Natural killer cell (primary cell): ENCODE measurements around the gene KRT35. TPM values are rescaled to one million over a fixed set of nuclear protein-coding genes. Genes with fewer than 3 reads are reported as not detected.

ENCODE experiments used
- ATAC-seq, 3 donors: fragments of 150-1000 bp in 2 of 3; fragments of 200-7000 bp in 1 of 3; cut with Tn5 transposase; 1 replicate in 1 of 3; 2 replicates in 2 of 3; pipeline ENCODE4 v1.10.0; 2021; ENCODE audit warnings: mild to moderate bottlenecking in 2 of 3, moderate library complexity in 2 of 3
- DNase-seq, 2 donors: peaks; one replicate each; pipeline versions ENCODE4 v3.0.0 to v3.0.0-alpha.2; 2013 to 2021; ENCODE audit warnings: mixed read lengths in 1 of 2
- H3K27ac ChIP-seq: one replicate; pipeline ENCODE4 v1.5.1; 2013; ENCODE audit warnings: mild to moderate bottlenecking, low read length
- H3K27me3 ChIP-seq: one replicate; pipeline ENCODE4 v1.6.1; 2013; ENCODE audit warnings: low read length; ENCODE audit not compliant: control insufficient read depth, insufficient read depth
- H3K36me3 ChIP-seq: one replicate; pipeline ENCODE4 v1.6.1; 2013; ENCODE audit warnings: low read length; ENCODE audit not compliant: control insufficient read depth, insufficient read depth
- H3K4me1 ChIP-seq: one replicate; pipeline ENCODE4 v1.6.1; 2013; ENCODE audit warnings: low read length; ENCODE audit not compliant: control insufficient read depth, insufficient read depth
- H3K4me3 ChIP-seq: one replicate; pipeline ENCODE4 v1.5.1; 2013; ENCODE audit warnings: low read length
- H3K9me3 ChIP-seq: one replicate; pipeline ENCODE4 v1.6.1; 2013; ENCODE audit warnings: low read length; ENCODE audit not compliant: control insufficient read depth, insufficient read depth
- H3K27ac Mint-ChIP-seq, 2 donors: one replicate each; pipeline ENCODE4 v1.8.0; 2022; ENCODE audit warnings: mild to moderate bottlenecking in 2 of 2, mixed read lengths in 2 of 2, moderate library complexity in 1 of 2
- H3K27me3 Mint-ChIP-seq, 2 donors: one replicate each; pipeline ENCODE4 v1.8.0; 2022; ENCODE audit warnings: low read depth in 2 of 2, mixed read lengths in 2 of 2
- H3K36me3 Mint-ChIP-seq: one replicate; pipeline ENCODE4 v1.8.0; 2022; ENCODE audit warnings: mixed read lengths
- H3K4me1 Mint-ChIP-seq, 2 donors: one replicate each; pipeline ENCODE4 v1.8.0; 2022; ENCODE audit warnings: mixed read lengths in 2 of 2
- H3K4me3 Mint-ChIP-seq: one replicate; pipeline ENCODE4 v1.8.0; 2022; ENCODE audit warnings: mild to moderate bottlenecking, moderate library complexity, mixed read lengths
- H3K9me3 Mint-ChIP-seq, 2 donors: one replicate each; pipeline ENCODE4 v1.8.0; 2022; ENCODE audit warnings: mixed read lengths in 2 of 2
- CTCF ChIP-seq: fragments of 200-600 bp; IDR thresholded peaks from one replicate; pipeline ENCODE4 v1.8.0; 2022; ENCODE audit warnings: antibody characterized with exemption
- WGBS: methylation state at CpG from one replicate; pipeline ENCODE4 v1.1.7; 2013; ENCODE audit warnings: missing lambda C conversion rate; ENCODE audit not compliant: insufficient coverage; 5-methylcytosine and 5-hydroxymethylcytosine counted together
- intact Hi-C: fragments of 100-400 bp; cut with micrococcal nuclease; formaldehyde crosslinking; loops from one replicate; pipeline ENCODE4 v1.14.2; 2022
- total RNA-seq, 4 donors: library from RNA; stranded (reverse); fragments of 120-200 nt in 1 of 4; gene quantifications; one replicate each; pipeline versions ENCODE4 v1.2.3 to v1.2.4, GENCODE V29; 2013 to 2022

KRT35 gene
- total RNA-seq, 3 donors from 2014 or later (not counting 1 experiment from before 2014, with no cell fraction given), result not detected

GRCh38 chr17:41439375-41439774 is 41.6 kb downstream of the KRT35 start:
- Mint-ChIP-seq H3K27me3 (peaks cover 23 to 51% of the 10 kb centered on the region in 2 donors), H3K27ac (no peak overlapping the region)
- no peak for ATAC-seq

GRCh38 chr17:41437769-41438168 is 43.2 kb downstream of the KRT35 start:
- intact Hi-C loops, result no loop called here
- ATAC-seq (no peak), DNase-seq (no peak)
- TF ChIP-seq CTCF, result no peak
- H3K27me3 ChIP-seq, result no peaks in the 10 kb centered on the region
- Mint-ChIP-seq H3K36me3 (no peaks in the 10 kb centered on the region), H3K27ac (no peak overlapping the region), H3K4me1 (no peaks in the 10 kb centered on the region), H3K27me3 (peaks cover 10 to 41% of the 10 kb centered on the region in 2 donors), H3K4me3 (no peak overlapping the region), H3K9me3 (no peaks in the 10 kb centered on the region)
- no peaks in the 10 kb centered on the region for H3K9me3 ChIP-seq
- H3K36me3 ChIP-seq, result no peaks in the 10 kb centered on the region
- 80% methylated on average over 9 of the region's 9 CpGs for WGBS
- H3K27ac ChIP-seq, result no peak overlapping the region
- H3K4me3 ChIP-seq, result no peak overlapping the region
- H3K4me1 ChIP-seq, result no peaks in the 10 kb centered on the region

More at GRCh38 chr17:41439375-41439774, 41.6 kb downstream of the KRT35 start:
- no peak overlapping the region for H3K4me3 ChIP-seq
- Mint-ChIP-seq H3K4me1 (no peaks in the 10 kb centered on the region), H3K9me3 (no peaks in the 10 kb centered on the region), H3K36me3 (no peaks in the 10 kb centered on the region), H3K4me3 (no peak overlapping the region)
- H3K36me3 ChIP-seq, result no peaks in the 10 kb centered on the region
- TF ChIP-seq CTCF, result no peak
- H3K4me1 ChIP-seq, result no peaks in the 10 kb centered on the region
- WGBS, result 69% methylated on average over 5 of the region's 5 CpGs
- no peaks in the 10 kb centered on the region for H3K9me3 ChIP-seq
- H3K27me3 ChIP-seq, result no peaks in the 10 kb centered on the region
- intact Hi-C loops, result no loop called here
- DNase-seq, result no peak
- no peak overlapping the region for H3K27ac ChIP-seq

GRCh38 chr17:41437254-41437653 is 43.7 kb downstream of the KRT35 start:
- Mint-ChIP-seq H3K4me1 (no peaks in the 10 kb centered on the region), H3K27ac (no peak overlapping the region), H3K36me3 (no peaks in the 10 kb centered on the region), H3K9me3 (no peaks in the 10 kb centered on the region), H3K4me3 (no peak overlapping the region), H3K27me3 (peaks cover 8 to 36% of the 10 kb centered on the region in 2 donors)
- WGBS, result 69% methylated on average over 7 of the region's 7 CpGs
- H3K4me3 ChIP-seq, result no peak overlapping the region
- no peaks in the 10 kb centered on the region for H3K36me3 ChIP-seq
- no peaks in the 10 kb centered on the region for H3K27me3 ChIP-seq
- intact Hi-C loops, result no loop called here
- TF ChIP-seq CTCF, result no peak
- DNase-seq (no peak), ATAC-seq (no peak)
- no peaks in the 10 kb centered on the region for H3K9me3 ChIP-seq
- no peaks in the 10 kb centered on the region for H3K4me1 ChIP-seq
- H3K27ac ChIP-seq, result no peak overlapping the region

- Mint-ChIP-seq H3K27me3 (peaks cover 8 to 26% of the 10 kb centered on the region in 2 donors), H3K4me1 (no peaks in the 10 kb centered on the region), H3K36me3 (no peaks in the 10 kb centered on the region), H3K27ac (no peak overlapping the region), H3K9me3 (no peaks in the 10 kb centered on the region), H3K4me3 (no peak overlapping the region)
- Histone ChIP-seq H3K27me3 (no peaks in the 10 kb centered on the region), H3K4me1 (no peaks in the 10 kb centered on the region), H3K9me3 (no peaks in the 10 kb centered on the region), H3K36me3 (no peaks in the 10 kb centered on the region), H3K4me3 (no peak overlapping the region), H3K27ac (no peak overlapping the region)
- ATAC-seq (no peak), DNase-seq (no peak)
- intact Hi-C loops, result no loop called here
- 77% methylated on average over 5 of the region's 5 CpGs for WGBS
- no peak for TF ChIP-seq CTCF
Observed at GRCh38 chr17:41434415-41434814, 46.5 kb downstream of the KRT35 start.
